ENCODE measurements around the gene MYADML2. TPM values are rescaled to one million over a fixed set of nuclear protein-coding genes. Genes with fewer than 3 reads are reported as not detected.
A peak's percentile ranks its signal among the peaks of the same experiment; 100 is the strongest.

MYADML2 gene
- total RNA-seq, 1 experiment from 2014 or later = 0.22 TPM

GRCh38 chr17:81907219-81908145 is 39.6 kb downstream of the MYADML2 start:
- Histone ChIP-seq H3K4me2 (ENCODE audit: insufficient read depth, insufficient read length, low read length) (no peak overlapping the region), H3K14ac (ENCODE audit: insufficient read depth, low read length) (no peak overlapping the region), H4K20me1 (ENCODE audit: control insufficient read depth, insufficient read depth, insufficient read length) (no peaks in the 10 kb centered on the region), H2BK120ac (ENCODE audit: low read depth, low read length, poor library complexity, severe bottlenecking) (no peak overlapping the region), H4K5ac (ENCODE audit: insufficient read length, low read depth, low read length) (no peak overlapping the region), H2AK5ac (ENCODE audit: insufficient read length, low read length) (no peak overlapping the region), H3T11ph (ENCODE audit: low read length) (no peak overlapping the region), H2BK5ac (ENCODE audit: insufficient read length, low read length) (no peak overlapping the region), H3K18ac (ENCODE audit: insufficient read length, low read depth, low read length) (no peak overlapping the region), H2BK12ac (ENCODE audit: insufficient read length, low read depth, low read length) (no peak overlapping the region), H3K4me1 (ENCODE audit: insufficient read depth, low read length) (no peaks in the 10 kb centered on the region), H3K23me2 (ENCODE audit: insufficient read length, low read depth, low read length, poor library complexity, severe bottlenecking) (peaks cover 7% of the 10 kb centered on the region), H3K79me1 (ENCODE audit: insufficient read depth, low read depth, low read length, poor library complexity, severe bottlenecking) (no peaks in the 10 kb centered on the region), H2BK20ac (ENCODE audit: low read depth, low read length, poor library complexity, severe bottlenecking) (no peak overlapping the region), H3K23ac (ENCODE audit: insufficient read length, low read depth, low read length) (no peak overlapping the region), H4K8ac (replicated peaks; ENCODE audit: insufficient read length, low read depth, low read length) (no peak overlapping the region), H3K9me3 (ENCODE audit: control insufficient read depth, low read depth, low read length) (no peaks in the 10 kb centered on the region), H2AFZ (ENCODE audit: low read length) (no peak overlapping the region), H4K91ac (ENCODE audit: insufficient read length, low read depth, low read length) (no peak overlapping the region), H3K9ac (ENCODE audit: extremely low read depth, insufficient read length, low read length) (no peak overlapping the region), H3K4ac (ENCODE audit: low read depth, low read length) (no peak overlapping the region), H2BK15ac (ENCODE audit: low read depth, low read length) (no peak overlapping the region), H3K27ac (ENCODE audit: insufficient read length, low read depth, low read length) (no peak overlapping the region), H3K27me3 (ENCODE audit: insufficient read depth, low read length) (no peaks in the 10 kb centered on the region), H3K56ac (ENCODE audit: insufficient read length, low read depth, low read length) (no peak overlapping the region), H3K79me2 (ENCODE audit: insufficient read depth, low read length) (no peaks in the 10 kb centered on the region)
- DNase-seq = no peak
- Mint-ChIP-seq H3K27ac (no peak overlapping the region), H3K36me3 (ENCODE audit: insufficient read depth in 1 of 3, low read depth in 3 of 3) (peaks cover 0 to 12% (median 4%) of the 10 kb centered on the region in 3 experiments; a peak in 4 of 7 replicates), H3K4me1 (peaks cover 0 to 2% of the 10 kb centered on the region in 2 experiments; a peak in 2 of 4 replicates), H3K27me3 (ENCODE audit: low read depth) (no peaks in the 10 kb centered on the region; the same call in 1 of the 2 replicates), H3K9me3 (no peaks in the 10 kb centered on the region), H3K4me3 (no peak overlapping the region)
- WGBS (ENCODE audit: extremely low coverage, insufficient read length, low lambda C conversion rate) = no CpG with 5 or more reads among the region's 26 CpGs
- peak; percentile 15; the same call in 2 of the 3 replicates for TF ChIP-seq CTCF (conservative IDR thresholded peaks at IDR 0.05)

All from H9 (cell line).